Body of pancreas (tissue), 4 donors: ENCODE results near the gene MELTF.

ENCODE experiments used
- CTCF ChIP-seq, 7 experiments: fragments of 450-650 bp in 4 of 7; fragments of 200-600 bp in 3 of 7; sonication (generic) in 3 of 7; IDR thresholded peaks; one replicate each; pipeline ENCODE4 v1.5.1; 2016 to 2019; ENCODE audit warnings: antibody characterized with exemption in 7 of 7
- POLR2A ChIP-seq, 3 donors: fragments of 450-650 bp; IDR thresholded peaks; one replicate each; pipeline ENCODE4 v1.6.1; 2016; ENCODE audit warnings: antibody characterized with exemption in 3 of 3, mild to moderate bottlenecking in 2 of 3

GRCh38 chr3:197019535-197019934, 10.1 kb downstream of the MELTF start:
- TF ChIP-seq CTCF (IDR thresholded peaks at IDR 0.05), result no peak
- TF ChIP-seq POLR2A (IDR thresholded peaks at IDR 0.05), result no peak
